HCT116 (cell line): Measurements from ENCODE around the gene TOMM34. TPM values are rescaled to one million over a fixed set of nuclear protein-coding genes. Genes with fewer than 3 reads are reported as not detected.

ENCODE experiments used
- ATAC-seq: fragments of 200-7000 bp; cut with Tn5 transposase; 2 replicates; pipeline ENCODE4 v1.9.1; 2020; ENCODE audit warnings: mild to moderate bottlenecking, moderate library complexity
- BruUV-seq: library from RNA; stranded (reverse); fragments of 400-500 nt; replicated peaks from 2 replicates; lab custom pipeline; 2021; lab: Mats Ljungman, UMichigan
- CTCF ChIA-PET: fragments of 300-600 bp; sonication (Branson Sonifier 250); formaldehyde crosslinking; loops from one replicate; lab custom pipeline; 2021; ENCODE audit warnings: antibody characterized with exemption; lab: Charles Lee
- POLR2A ChIA-PET: fragments of 300-600, 350-600 bp; sonication (Branson Sonifier 250); formaldehyde crosslinking; loops from one replicate; lab custom pipeline; 2021; ENCODE audit warnings: antibody characterized with exemption; lab: Charles Lee
- RAD21 ChIA-PET, 2 experiments: fragments of 300-600 bp; sonication (Branson Sonifier 250); formaldehyde crosslinking; loops; one replicate each; lab custom pipeline; 2023; ENCODE audit warnings: low total read pairs in 2 of 2; ENCODE audit not compliant: uncharacterized antibody in 2 of 2, unreplicated experiment in 2 of 2, low non-redundant PET in 1 of 2; lab: Charles Lee
- DNase-seq: peaks from one replicate; pipeline ENCODE4 v3.0.0-alpha.2; 2010; ENCODE audit warnings: low read depth, low spot score
- H2AFZ ChIP-seq: fragments of 200-600 bp; shearing (Covaris generic), sonication (generic); 2 replicates; pipeline ENCODE4 v1.6.1; 2017; ENCODE audit warnings: low read depth, mixed run types, mixed read lengths, antibody characterized with exemption, low read length; ENCODE audit not compliant: poor library complexity, severe bottlenecking
- H3K27ac ChIP-seq: 2 replicates; pipeline ENCODE4 v1.5.1; 2012; ENCODE audit warnings: low read depth, low read length
- H3K27me3 ChIP-seq: fragments of 200-600 bp; sonication (generic); 2 replicates; pipeline ENCODE4 v1.6.1; 2016; ENCODE audit warnings: mixed run types, low read length, mixed read lengths; ENCODE audit not compliant: insufficient read depth
- H3K36me3 ChIP-seq, 2 experiments: fragments of 200-500 bp in 1 of 2; fragments of 200-600 bp in 1 of 2; sonication (Bioruptor generic) in 1 of 2; sonication (generic) in 1 of 2; 2 replicates each; pipeline versions ENCODE4 v1.5.1 to v1.6.1; 2014 to 2016; ENCODE audit warnings: low read length in 2 of 2, inconsistent platforms in 1 of 2, mixed read lengths in 1 of 2, mixed run types in 1 of 2; ENCODE audit not compliant: insufficient read depth in 2 of 2, control insufficient read depth in 1 of 2
- H3K4me1 ChIP-seq, 2 experiments: fragments of 200-600 bp in 1 of 2; sonication (generic) in 1 of 2; 2 replicates each; pipeline versions ENCODE4 v1.5.1 to v1.6.1; 2012 to 2017; ENCODE audit warnings: low read length in 2 of 2, inconsistent platforms in 1 of 2, mild to moderate bottlenecking in 1 of 2, mixed read lengths in 1 of 2, mixed run types in 1 of 2, moderate library complexity in 1 of 2; ENCODE audit not compliant: insufficient read depth in 2 of 2, control insufficient read depth in 1 of 2
- H3K4me2 ChIP-seq: fragments of 200-600 bp; sonication (generic); 2 replicates; pipeline ENCODE4 v1.6.1; 2017; ENCODE audit warnings: mixed run types, low read length, mixed read lengths
- H3K4me3 ChIP-seq, 2 experiments: fragments of 200-600 bp in 1 of 2; sonication (generic) in 1 of 2; replicated peaks in 1 of 2; 2 replicates each; pipeline ENCODE4 v1.5.1; 2011 to 2016; ENCODE audit warnings: low read length in 2 of 2, control low read depth in 1 of 2, low read depth in 1 of 2, mild to moderate bottlenecking in 1 of 2, mixed read lengths in 1 of 2, mixed run types in 1 of 2
- H3K79me2 ChIP-seq: fragments of 200-600 bp; sonication (generic); 2 replicates; pipeline ENCODE4 v1.6.1; 2017; ENCODE audit warnings: mild to moderate bottlenecking, mixed run types, low read length, moderate library complexity, mixed read lengths; ENCODE audit not compliant: insufficient read depth
- H3K9ac ChIP-seq: fragments of 200-600 bp; sonication (generic); 2 replicates; pipeline ENCODE4 v1.6.1; 2016; ENCODE audit warnings: low read length, mixed read lengths
- H3K9me2 ChIP-seq: fragments of 200-600 bp; sonication (generic), shearing (Covaris generic); 2 replicates; pipeline ENCODE4 v1.6.1; 2017; ENCODE audit warnings: mixed run types, mild to moderate bottlenecking, moderate library complexity; ENCODE audit not compliant: insufficient read depth
- H3K9me3 ChIP-seq, 2 experiments: fragments of 200-500 bp in 1 of 2; fragments of 200-600 bp in 1 of 2; sonication (Bioruptor generic) in 1 of 2; sonication (generic) in 1 of 2; 2 replicates each; pipeline ENCODE4 v1.6.1; 2014 to 2017; ENCODE audit warnings: low read length in 2 of 2, mixed read lengths in 2 of 2, inconsistent platforms in 1 of 2, low read depth in 1 of 2, mild to moderate bottlenecking in 1 of 2, mixed run types in 1 of 2, moderate library complexity in 1 of 2; ENCODE audit not compliant: control insufficient read depth in 1 of 2, insufficient read depth in 1 of 2
- H4K20me1 ChIP-seq: fragments of 200-600 bp; sonication (generic), shearing (Covaris generic); 2 replicates; pipeline ENCODE4 v1.6.1; 2017; ENCODE audit warnings: mixed run types, mild to moderate bottlenecking, moderate library complexity; ENCODE audit not compliant: insufficient read depth
- CBX3 ChIP-seq: IDR thresholded peaks from 2 replicates; pipeline ENCODE4 v1.6.1; 2012; ENCODE audit warnings: low read depth
- ELF1 ChIP-seq: IDR thresholded peaks from 2 replicates; pipeline ENCODE4 v1.6.1; 2012; ENCODE audit warnings: low read depth, borderline replicate concordance
- EZH2phosphoT487 ChIP-seq: fragments of 200-600 bp; IDR thresholded peaks from 2 replicates; pipeline ENCODE4 v1.6.1; 2018; ENCODE audit warnings: antibody characterized with exemption, borderline replicate concordance
- FOSL1 ChIP-seq: IDR thresholded peaks from 2 replicates; pipeline ENCODE4 v1.6.1; 2012; ENCODE audit warnings: low read depth
- POLR2A ChIP-seq: IDR thresholded peaks from 2 replicates; pipeline ENCODE4 v1.7.0; 2011; ENCODE audit warnings: borderline replicate concordance; ENCODE audit not compliant: insufficient read depth, insufficient read length; ENCODE audit errors: extremely low read depth
- RAD21 ChIP-seq: IDR thresholded peaks from 2 replicates; pipeline ENCODE4 v1.6.1; 2012; ENCODE audit warnings: low read depth, mild to moderate bottlenecking
- SRF ChIP-seq: IDR thresholded peaks from 2 replicates; pipeline ENCODE4 v1.6.1; 2012; ENCODE audit warnings: low read depth
- ZFX ChIP-seq: fragments of 450-650 bp; IDR thresholded peaks from 2 replicates; pipeline ENCODE4 v1.6.1; 2017
- ZNF274 ChIP-seq: fragments of 200-500 bp; sonication (Bioruptor generic); IDR thresholded peaks from 2 replicates; pipeline ENCODE4 v1.6.1; 2014; ENCODE audit warnings: mild to moderate bottlenecking, low read depth, low read length, inconsistent platforms
- intact Hi-C: fragments of 100-400 bp; cut with micrococcal nuclease; formaldehyde crosslinking; loops from 2 replicates; pipeline ENCODE4 v1.10.0; 2022
- total RNA-seq: library from RNA; stranded (reverse); gene quantifications from one replicate; pipeline ENCODE4 v1.2.1, GENCODE V29; 2021; ENCODE audit not compliant: unreplicated experiment
- TF ChIP-seq, protein P1 (sequence below), 3 experiments: fragments of 200-600 bp in 1 of 3; sonication (generic) in 1 of 3; IDR thresholded peaks in 2 of 3; conservative IDR thresholded peaks in 1 of 3; 2 replicates each; pipeline ENCODE4 v1.5.1; 2012 to 2017; ENCODE audit warnings: low read depth in 2 of 3, low read length in 2 of 3, antibody characterized with exemption in 1 of 3, borderline replicate concordance in 1 of 3, control low read depth in 1 of 3, mild to moderate bottlenecking in 1 of 3, mixed read lengths in 1 of 3, mixed run types in 1 of 3, moderate library complexity in 1 of 3; ENCODE audit not compliant: insufficient read depth in 1 of 3
- TF ChIP-seq, protein P2 (sequence below): IDR thresholded peaks from 2 replicates; pipeline ENCODE4 v1.6.1; 2012
- TF ChIP-seq, protein P3 (sequence below): IDR thresholded peaks from 2 replicates; pipeline ENCODE4 v1.6.1; 2012

TOMM34 gene
- total RNA-seq, 1 experiment from 2014 or later: 51.7 TPM

DNA sequence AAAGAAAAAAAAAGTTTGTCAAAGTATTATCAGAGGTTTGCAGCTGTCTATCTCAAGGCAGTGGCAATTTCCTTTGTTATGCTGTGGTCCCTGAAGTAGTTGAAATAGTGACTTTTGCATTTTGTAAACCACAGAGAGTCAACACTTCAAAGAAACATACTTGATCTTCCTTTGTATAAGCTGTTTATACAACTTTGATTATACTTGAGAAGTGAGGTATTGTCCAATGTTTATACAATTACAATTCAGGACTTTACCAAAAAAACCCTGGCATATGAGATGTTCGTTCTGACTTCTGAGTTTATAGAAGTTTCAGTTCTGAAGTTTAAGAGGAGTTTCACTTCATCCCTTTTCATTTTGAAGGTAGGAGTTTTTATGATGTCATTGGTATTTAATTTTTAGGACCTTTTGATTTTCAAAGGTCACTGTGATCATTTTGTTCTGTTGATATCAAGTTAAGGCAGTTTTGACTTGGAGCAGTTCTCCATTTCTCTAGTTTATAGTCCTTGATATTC, 10.1 kb upstream of the TOMM34 start:
- Histone ChIP-seq H4K20me1 (peaks cover 4% of the 10 kb centered on the region; the same call in 1 of the 2 replicates), H3K9ac (no peak overlapping the region), H3K27ac (no peak overlapping the region), H3K4me3 (no peak overlapping the region), H2AFZ (no peak overlapping the region), H3K4me1 (peaks cover 4 to 18% of the 10 kb centered on the region in 2 experiments; a peak in 3 of 4 replicates), H3K4me2 (no peak overlapping the region), H3K27me3 (no peaks in the 10 kb centered on the region), H3K36me3 (peaks cover 22 to 29% of the 10 kb centered on the region in 2 experiments; a peak in 3 of 4 replicates), H3K9me2 (no peaks in the 10 kb centered on the region), H3K9me3 (no peaks in the 10 kb centered on the region), H3K79me2 (peaks cover 52% of the 10 kb centered on the region)
- intact Hi-C loops: no loop called here
- BruUV-seq: no TSS peak
- DNase-seq (no peak), ATAC-seq (no peak)
- RAD21 ChIA-PET: no interaction called here
- POLR2A ChIA-PET: no interaction called here
- CTCF ChIA-PET: no interaction called here
- no peak for TF ChIP-seq SRF
- no peak for TF ChIP-seq CBX3
- TF ChIP-seq ZNF274: no peak
- TF ChIP-seq, protein P1, sequence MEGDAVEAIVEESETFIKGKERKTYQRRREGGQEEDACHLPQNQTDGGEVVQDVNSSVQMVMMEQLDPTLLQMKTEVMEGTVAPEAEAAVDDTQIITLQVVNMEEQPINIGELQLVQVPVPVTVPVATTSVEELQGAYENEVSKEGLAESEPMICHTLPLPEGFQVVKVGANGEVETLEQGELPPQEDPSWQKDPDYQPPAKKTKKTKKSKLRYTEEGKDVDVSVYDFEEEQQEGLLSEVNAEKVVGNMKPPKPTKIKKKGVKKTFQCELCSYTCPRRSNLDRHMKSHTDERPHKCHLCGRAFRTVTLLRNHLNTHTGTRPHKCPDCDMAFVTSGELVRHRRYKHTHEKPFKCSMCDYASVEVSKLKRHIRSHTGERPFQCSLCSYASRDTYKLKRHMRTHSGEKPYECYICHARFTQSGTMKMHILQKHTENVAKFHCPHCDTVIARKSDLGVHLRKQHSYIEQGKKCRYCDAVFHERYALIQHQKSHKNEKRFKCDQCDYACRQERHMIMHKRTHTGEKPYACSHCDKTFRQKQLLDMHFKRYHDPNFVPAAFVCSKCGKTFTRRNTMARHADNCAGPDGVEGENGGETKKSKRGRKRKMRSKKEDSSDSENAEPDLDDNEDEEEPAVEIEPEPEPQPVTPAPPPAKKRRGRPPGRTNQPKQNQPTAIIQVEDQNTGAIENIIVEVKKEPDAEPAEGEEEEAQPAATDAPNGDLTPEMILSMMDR (IDR thresholded peaks at IDR 0.05 in 2 of 3, conservative IDR thresholded peaks at IDR 0.05 in 1 of 3; ENCODE audit: borderline replicate concordance in 1 of 3, insufficient read depth in 1 of 3, low read depth in 2 of 3, low read length in 2 of 3): no peak
- no peak for TF ChIP-seq ELF1
- no peak for TF ChIP-seq RAD21
- TF ChIP-seq, protein P2, sequence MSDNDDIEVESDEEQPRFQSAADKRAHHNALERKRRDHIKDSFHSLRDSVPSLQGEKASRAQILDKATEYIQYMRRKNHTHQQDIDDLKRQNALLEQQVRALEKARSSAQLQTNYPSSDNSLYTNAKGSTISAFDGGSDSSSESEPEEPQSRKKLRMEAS: no peak
- TF ChIP-seq ZFX: no peak
- TF ChIP-seq, protein P3, sequence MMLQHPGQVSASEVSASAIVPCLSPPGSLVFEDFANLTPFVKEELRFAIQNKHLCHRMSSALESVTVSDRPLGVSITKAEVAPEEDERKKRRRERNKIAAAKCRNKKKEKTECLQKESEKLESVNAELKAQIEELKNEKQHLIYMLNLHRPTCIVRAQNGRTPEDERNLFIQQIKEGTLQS: no peak
- no peak for TF ChIP-seq FOSL1
- no peak for TF ChIP-seq POLR2A
- no peak for TF ChIP-seq EZH2phosphoT487
